ENCODE measurements around the gene PSMC3IP.
"Not testable (repeated sequence)": the region's sequence is repeated elsewhere in the genome, so short reads cannot be mapped to it uniquely, and the experiment has no call there.

Gene PSMC3IP

DNA sequence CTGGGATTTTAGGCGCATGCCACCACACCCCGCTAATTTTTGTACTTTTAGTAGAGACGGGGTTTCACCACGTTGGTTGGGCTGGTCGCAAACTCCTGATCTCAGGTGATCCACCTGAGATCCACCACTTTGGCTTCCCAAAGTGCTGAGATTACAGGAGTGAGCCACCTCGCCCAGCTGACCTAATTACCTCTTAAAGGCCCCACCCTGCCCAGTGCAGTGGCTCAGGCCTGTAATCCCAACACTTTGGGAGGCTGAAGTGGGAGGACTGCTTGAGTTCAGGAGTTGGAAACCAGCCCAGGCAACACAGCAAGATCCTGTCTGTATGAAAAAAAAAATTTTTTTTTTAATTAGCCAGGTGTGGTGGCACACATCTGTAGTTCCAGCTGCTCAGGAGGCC, 18.5 kb downstream of the PSMC3IP start:
- no peak for DNase-seq

DNA sequence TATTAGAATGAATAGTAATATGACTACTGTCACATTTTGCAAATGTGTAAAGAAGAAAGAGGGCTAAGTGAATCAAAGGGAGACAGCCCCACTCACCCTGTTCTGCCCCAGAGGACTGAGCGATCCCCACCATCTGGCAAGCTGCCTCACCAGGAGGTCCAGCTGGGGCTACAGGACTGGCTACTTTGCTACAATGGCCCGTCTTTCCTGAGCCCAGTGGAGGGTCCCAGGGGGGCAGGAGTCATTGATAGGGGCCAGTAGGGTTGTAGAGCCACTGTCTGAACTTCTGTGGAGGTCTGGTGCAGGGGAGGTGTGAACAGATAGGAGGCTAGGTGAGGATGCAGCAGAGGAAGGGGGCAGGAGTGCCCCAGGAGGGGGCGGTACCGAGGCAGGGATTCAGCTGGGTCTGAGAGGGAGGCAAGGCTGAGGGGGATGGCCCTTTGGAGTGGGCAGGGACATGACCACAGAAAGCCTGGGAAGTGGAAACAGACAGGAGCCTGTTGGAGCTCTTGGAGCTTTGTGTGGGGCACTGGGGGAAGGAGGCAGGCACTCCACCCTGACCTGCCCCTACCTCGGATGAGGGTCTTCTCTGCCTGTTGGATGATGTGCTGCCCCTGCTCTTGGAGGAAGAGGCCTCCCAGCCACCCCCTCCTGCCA, 21.4 kb downstream of the PSMC3IP start:
- not testable (repeated sequence) for DNase-seq

DNA sequence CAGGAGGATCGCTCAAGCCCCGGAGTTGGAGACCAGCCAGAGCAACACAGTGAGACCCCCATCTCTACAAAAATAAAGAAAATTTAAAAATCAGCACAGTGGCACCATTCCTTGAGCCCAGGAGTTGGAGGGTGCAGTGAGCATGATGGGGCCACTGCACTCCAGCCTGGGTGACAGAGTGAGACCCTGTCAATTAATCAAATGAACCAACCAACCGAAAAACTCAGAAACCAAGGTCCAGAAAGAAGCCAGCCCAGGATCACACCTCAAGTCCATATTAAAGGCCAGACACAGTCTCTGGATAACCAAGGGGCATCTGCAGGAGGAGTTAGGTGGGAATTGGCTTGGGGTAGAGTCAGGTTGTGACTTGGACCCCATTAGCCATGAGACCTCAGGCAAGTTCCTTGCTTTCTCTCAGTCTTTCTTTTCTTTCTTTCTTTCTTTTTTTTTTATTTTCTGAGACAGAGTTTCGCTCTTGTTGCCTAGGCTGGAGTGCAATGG, 22.4 kb downstream of the PSMC3IP start:
- no peak for DNase-seq

DNA sequence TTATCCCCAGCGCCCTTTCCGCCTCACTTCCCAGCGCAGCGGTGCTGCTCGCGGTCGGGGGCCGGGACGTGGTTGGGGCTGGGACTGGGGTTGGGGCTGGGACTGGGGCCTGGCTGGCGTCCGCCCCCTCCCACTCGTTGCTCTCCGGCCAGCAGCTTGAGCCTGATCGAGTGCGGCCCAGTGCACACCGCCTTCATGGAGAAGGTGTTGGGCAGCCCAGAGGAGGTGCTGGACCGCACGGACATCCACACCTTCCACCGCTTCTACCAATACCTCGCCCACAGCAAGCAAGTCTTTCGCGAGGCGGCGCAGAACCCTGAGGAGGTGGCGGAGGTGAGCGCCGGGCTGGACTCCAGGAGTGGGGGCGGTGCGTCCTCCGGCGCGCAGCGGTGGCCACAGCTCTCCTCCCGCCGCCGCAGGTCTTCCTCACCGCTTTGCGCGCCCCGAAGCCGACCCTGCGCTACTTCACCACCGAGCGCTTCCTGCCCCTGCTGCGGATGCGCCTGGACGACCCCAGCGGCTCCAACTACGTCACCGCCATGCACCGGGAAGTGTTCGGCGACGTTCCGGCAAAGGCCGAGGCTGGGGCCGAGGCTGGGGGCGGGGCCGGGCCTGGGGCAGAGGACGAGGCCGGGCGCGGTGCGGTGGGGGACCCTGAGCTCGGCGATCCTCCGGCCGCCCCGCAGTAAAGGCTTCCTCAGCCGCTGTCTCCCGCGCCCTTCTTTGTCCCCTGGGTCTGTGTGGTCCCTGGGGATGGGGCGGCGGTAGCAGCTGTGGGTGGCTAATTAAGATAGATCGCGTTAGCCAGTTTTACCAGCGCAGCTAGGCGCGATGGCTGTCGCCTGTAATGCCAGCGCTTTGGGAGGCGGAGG, 23.0 kb downstream of the PSMC3IP start:
- peak; percentile 71 for DNase-seq

DNA sequence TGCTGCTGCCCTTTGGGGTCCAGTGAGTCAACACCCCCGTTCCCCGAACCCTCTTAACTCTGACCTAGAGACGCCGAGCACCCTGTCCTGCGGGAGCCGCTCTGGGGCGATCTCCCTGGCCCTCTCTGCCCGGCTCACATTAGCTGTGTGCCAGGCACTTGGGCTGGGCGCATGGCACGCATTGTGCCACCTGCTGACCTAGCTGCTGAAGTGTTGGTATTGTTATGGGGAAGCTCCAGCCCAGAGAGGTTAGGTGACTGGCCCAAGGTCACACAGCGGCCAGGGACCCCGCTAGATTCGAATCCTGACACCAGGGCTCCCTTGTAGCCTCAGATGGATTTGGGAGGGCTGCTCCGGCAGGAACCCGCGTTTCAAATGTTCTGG, 23.7 kb downstream of the PSMC3IP start:
- DNase-seq = no peak

DNA sequence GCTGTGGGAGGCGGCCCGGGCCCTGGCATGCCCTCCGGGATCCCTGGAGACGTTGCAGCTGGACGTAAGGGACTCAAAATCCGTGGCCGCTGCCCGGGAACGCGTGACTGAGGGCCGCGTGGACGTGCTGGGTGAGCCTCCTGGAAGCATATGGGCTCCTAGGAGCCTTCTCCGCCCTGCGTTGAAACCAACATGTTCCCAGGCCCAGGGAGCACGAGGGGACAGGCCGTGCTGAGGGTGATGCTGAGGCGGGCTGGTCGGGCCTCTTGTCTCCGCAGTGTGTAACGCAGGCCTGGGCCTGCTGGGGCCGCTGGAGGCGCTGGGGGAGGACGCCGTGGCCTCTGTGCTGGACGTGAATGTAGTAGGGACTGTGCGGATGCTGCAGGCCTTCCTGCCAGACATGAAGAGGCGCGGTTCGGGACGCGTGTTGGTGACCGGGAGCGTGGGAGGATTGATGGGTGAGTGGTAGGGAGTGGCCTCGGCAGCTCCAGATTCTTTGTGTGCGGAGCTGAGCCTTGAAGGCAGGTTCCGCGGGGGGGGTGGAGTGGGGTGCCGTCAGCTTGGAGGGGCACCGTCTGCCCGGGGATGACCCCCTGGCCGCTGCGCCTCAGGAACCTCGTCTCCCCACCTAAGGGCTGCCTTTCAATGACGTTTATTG, 24.2 kb downstream of the PSMC3IP start:
- DNase-seq = no peak

DNA sequence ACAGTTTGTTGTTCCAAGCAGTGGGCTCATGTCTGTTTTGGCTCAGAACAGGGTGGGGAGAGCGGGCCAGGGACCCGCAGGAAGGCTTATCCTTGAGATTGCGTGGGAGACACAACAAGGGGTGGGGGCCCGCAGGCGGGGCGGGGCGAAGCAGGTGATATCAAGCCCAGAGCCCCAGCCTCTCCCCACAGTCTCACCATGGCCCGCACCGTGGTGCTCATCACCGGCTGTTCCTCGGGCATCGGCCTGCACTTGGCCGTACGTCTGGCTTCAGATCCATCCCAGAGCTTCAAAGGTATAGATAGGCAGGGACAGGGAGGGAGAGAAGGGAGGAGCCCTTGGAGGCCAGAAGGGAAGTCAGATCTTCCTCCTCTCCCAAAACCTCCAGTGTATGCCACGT, 24.8 kb downstream of the PSMC3IP start, which contains the start of gene HSD17B1:
HSD17B1 (plus strand) TSS at position 188 of the 400 bp plus-strand sequence; CDS start at position 199, 11 bp downstream.
- DNase-seq = not testable (repeated sequence)

DNA sequence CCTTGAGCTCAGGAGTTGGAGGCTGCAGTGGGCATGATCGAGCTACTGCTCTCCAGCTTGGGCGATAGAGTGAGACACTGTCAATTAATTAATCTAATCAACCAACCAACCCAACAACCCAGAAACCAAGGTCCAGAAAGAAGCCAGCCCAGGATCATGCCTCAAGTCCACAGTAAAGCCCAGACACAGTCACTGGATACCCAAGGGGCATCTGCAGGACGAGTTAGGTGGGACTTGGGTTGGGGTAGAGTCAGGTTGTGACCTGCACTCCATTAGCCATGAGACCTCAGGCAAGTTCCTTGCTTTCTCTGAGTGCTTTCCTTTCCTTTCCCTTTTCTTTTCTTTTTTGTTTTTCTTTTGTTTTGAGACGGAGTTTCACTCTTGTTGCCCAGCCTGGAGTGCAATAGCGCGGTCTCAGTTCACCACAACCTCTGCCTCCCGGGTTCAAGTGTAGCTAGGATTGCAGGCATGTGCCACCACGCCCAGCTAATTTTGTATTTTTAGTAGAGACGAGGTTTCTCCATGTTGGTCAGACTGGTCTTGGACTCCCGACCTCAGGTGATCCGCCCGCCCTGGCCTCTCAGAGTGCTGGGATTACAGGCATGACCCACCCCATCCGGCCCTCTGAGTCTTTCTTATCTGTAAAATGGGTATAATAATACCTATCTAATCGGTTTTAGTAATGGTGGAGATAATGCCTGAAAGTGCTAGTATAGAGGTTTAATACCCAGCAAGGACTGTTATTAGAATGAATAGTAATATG, 28.4 kb downstream of the PSMC3IP start:
- DNase-seq = no peak

DNA sequence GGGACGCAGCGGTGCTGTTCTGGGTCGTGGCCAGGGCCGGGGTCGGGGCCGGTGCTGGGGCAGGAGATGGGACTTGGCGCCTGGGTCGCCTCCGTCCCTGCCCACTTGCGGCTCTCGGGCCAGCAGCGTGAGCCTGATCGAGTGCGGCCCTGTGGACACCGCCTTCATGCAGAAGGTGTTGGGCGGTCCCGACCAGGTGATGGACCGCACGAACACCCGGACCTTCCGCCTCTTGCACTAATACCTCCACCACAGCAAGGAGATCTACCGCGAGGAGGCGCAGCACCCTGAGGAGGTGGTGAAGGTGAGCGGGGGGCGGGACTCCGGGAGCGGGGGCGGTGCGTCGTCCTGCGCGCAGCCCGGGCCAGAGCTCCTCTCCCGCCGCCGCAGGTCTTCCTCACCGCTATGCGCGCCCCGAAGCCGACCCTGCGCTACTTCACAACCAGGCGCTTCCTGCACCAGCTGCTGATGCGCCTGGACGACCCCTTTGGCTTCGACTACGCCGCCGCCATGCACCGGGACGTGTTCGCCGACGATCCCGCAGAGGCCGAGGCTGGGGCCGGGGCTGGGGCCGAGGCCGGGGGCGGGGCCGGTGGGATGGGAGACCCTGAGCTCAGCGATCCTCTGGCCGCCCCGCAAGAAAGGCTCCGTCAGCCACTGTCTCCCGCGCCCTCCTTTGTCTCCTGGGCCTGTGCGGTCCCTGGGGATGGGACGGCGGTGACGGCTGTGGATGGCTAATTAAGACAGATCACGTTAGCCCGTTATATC, 29.3 kb downstream of the PSMC3IP start:
- DNase-seq = peak; percentile 86

DNA sequence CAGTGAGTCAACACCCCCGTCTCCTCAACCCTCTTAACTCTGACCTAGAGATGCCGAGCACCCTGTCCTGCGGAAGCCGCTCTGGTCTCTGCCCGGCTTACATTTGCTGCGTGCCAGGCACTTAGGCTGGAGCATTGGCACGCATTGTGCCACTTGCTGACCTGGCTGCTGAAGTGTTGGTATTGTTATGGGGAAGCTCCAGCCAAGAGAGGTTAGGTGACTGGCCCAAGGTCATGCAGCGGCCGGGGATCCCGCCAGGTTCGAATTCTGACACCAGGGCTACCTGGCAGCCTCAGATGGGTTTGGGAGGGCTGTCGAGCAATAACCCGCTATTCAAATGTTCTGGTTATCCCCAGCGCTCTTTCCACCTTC, 29.8 kb downstream of the PSMC3IP start:
- no peak for DNase-seq

DNA sequence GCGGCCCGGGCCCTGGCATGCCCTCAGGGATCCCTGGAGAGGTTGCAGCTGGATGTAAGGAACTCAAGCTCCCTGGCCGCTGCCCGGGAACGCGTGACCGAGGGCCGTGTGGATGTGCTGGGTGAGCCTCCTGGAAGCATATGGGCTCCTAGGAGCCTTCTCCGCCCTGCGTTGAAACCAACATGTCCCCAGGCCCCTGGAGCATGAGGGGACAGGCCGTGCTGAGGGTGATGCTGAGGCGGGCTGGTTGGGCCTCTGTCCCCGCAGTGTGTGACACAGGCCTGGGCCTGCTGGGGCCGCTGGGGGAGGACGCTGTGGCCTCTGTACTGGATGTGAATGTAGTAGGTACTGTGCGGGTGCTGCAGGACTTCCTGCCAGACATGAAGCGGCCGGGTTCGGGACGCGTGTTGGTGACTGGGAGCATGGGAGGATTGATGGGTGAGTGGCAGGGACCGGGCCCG, 30.5 kb downstream of the PSMC3IP start:
- no peak for DNase-seq

DNA sequence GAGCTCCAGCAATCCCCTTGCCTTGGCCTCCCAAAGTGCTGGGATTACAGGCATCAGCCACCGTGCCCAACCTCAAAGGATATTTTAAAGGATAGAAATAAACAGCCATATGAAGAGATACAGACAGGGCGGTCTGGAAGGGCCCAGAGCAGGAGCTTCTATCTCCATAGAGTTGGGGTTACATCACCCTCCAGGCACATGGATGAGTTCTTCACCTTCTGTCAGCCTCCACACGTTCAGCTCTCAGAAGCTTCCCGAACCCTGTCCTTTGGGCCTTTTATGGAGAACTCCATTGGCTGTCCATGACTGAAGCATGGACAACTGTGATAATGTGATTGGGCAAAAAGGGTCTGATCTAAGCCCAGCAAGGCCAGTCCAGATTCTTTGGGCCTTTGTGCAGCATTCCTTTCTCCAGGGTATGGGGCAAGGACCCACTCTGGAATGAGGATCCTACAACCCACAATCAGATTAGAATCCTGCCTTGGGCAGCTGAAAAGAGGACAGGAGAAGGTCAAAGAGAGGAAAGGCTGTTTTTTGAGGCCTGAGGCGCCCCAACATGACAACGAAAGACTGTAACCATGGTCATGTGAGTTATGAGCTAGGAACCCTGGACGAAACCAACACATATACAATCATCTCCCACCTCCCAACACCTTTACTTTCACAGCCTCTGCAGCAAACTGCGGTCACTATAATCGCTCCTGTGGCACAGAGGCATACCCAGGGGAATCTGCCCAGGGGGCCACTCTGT, 31.6 kb downstream of the PSMC3IP start:
- DNase-seq = not testable (repeated sequence)

DNA sequence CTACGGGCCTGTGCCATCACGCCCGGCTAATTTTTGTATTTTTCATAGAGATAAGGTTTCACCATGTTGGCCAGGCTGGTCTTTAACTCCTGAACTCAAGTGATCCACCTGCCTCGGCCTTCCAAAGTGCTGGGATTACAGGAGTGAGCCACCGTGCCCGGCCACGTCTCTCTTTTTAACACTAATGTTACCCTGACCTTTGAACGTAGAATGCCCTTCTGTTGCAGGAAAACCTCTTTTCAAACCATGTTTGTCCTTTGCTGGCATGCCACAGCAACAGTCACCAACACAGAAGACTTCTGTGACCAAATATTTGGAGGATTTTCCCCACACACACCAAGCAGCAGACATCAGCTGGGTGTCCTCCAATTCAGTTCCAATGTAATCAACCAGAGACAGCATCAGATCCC, 32.6 kb downstream of the PSMC3IP start:
- no peak for DNase-seq

DNA sequence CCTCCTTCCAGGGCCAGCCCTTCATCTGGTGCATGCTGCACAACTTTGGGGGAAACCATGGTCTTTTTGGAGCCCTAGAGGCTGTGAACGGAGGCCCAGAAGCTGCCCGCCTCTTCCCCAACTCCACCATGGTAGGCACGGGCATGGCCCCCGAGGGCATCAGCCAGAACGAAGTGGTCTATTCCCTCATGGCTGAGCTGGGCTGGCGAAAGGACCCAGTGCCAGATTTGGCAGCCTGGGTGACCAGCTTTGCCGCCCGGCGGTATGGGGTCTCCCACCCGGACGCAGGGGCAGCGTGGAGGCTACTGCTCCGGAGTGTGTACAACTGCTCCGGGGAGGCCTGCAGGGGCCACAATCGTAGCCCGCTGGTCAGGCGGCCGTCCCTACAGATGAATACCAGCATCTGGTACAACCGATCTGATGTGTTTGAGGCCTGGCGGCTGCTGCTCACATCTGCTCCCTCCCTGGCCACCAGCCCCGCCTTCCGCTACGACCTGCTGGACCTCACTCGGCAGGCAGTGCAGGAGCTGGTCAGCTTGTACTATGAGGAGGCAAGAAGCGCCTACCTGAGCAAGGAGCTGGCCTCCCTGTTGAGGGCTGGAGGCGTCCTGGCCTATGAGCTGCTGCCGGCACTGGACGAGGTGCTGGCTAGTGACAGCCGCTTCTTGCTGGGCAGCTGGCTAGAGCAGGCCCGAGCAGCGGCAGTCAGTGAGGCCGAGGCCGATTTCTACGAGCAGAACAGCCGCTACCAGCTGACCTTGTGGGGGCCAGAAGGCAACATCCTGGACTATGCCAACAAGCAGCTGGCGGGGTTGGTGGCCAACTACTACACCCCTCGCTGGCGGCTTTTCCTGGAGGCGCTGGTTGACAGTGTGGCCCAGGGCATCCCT, 34.1 kb downstream of the PSMC3IP start:
- no peak for DNase-seq

DNA sequence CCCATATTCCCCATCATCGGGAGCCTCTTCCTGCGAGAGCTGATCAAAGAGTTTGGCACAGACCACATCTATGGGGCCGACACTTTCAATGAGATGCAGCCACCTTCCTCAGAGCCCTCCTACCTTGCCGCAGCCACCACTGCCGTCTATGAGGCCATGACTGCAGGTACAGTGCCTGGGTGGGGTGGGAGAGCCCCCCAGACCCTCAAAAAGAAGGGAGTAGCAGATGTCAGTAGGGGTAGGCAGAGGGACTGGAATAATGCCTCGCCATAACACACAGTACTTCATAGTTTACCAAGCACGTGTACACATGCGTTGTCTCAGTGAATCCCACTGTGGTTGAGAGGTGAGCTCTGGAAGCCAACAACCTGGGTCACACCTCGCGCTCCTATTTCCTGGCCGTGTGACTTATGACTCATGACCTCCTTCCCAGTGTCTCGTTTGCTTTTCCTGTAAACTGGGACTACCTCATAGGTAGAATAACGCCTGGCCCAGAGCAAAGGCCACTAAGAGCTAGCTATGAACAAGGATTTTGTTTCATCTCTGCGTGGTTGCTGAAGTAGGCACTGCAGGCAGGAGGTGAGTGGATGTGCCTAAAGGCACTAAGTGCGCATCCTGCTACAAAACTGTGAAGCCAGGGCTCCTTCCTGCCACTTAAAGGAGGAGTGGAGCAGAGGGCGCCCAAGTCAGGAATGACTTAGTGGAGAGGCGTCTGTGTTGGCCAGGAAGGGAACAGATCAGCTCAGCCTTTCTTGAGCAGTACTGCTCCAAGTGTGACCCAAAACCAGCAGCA, 36.3 kb downstream of the PSMC3IP start:
- no peak for DNase-seq

DNA sequence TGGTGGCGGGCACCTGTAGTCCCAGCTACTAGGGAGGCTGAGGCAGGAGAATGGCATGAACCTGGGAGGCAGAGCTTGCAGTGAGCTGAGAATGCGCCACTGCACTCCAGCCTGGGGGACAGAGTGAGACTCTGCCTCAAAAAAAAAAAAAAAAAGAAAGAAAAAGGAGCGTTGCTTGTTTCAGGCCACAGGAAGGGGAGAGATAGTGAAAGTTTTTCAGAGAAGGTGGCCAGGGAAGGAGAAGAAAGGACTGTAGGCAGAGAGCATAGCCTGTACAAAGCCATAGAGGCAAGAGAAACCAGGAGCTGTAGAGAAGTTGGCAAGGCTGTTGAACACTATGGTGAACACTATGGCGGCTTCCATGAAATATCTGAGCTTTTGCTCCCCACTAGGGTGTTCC, 37.0 kb downstream of the PSMC3IP start:
- DNase-seq = not testable (repeated sequence)

DNA sequence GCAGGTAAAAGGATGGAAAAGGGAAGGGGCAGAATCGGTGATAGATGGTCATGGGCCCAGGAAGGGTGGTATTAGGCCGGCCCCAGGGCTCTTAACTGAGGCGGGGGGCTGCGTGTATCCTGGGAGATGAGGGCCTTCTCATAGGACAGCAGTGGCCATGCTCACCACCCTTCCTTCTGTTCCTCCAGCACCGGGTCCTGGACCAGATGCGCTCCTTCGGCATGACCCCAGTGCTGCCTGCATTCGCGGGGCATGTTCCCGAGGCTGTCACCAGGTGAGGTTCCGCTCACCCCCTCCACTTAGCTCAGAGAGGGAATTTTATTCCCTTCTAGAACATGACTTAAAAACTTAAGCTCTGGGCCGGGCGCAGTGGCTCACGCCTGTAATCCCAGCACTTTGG, 39.0 kb downstream of the PSMC3IP start:
- no peak for DNase-seq

DNA sequence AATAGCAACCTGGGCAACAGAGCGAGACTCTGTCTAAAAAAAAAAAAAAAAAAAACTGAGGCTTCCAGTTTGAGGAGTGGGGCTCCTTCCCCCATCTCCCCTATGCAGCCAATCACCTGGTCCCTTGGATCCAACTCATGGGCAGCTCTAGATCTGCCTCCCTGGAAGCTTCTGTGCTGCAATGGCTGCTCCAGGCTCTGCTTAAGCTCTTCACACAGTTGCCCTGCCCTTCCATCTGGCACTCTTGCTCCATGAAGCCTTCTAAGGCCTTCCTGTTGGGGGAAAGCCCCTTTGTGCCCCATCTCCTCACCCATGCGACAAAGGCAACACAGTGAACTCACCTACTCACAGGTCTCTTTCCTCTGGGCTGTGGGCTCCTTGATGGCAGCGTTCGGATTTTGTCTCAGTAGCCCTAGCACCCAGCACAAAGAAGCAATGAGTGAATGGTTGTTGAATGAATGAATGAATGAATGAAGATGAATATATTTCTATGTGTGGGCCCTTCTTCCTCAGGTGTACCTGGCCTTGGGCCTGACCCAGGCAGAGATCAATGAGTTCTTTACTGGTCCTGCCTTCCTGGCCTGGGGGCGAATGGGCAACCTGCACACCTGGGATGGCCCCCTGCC, 39.6 kb downstream of the PSMC3IP start:
- no peak for DNase-seq
